ENCODE results near the gene GORAB. TPM values are rescaled to one million over a fixed set of nuclear protein-coding genes. Genes with fewer than 3 reads are reported as not detected.
A peak's percentile ranks its signal among the peaks of the same experiment; 100 is the strongest.

GORAB gene
- 11.4 TPM for polyA plus RNA-seq (2013, experiment 1 of 2)
- polyA plus RNA-seq (2013, experiment 2 of 2), result 12.4 TPM

DNA sequence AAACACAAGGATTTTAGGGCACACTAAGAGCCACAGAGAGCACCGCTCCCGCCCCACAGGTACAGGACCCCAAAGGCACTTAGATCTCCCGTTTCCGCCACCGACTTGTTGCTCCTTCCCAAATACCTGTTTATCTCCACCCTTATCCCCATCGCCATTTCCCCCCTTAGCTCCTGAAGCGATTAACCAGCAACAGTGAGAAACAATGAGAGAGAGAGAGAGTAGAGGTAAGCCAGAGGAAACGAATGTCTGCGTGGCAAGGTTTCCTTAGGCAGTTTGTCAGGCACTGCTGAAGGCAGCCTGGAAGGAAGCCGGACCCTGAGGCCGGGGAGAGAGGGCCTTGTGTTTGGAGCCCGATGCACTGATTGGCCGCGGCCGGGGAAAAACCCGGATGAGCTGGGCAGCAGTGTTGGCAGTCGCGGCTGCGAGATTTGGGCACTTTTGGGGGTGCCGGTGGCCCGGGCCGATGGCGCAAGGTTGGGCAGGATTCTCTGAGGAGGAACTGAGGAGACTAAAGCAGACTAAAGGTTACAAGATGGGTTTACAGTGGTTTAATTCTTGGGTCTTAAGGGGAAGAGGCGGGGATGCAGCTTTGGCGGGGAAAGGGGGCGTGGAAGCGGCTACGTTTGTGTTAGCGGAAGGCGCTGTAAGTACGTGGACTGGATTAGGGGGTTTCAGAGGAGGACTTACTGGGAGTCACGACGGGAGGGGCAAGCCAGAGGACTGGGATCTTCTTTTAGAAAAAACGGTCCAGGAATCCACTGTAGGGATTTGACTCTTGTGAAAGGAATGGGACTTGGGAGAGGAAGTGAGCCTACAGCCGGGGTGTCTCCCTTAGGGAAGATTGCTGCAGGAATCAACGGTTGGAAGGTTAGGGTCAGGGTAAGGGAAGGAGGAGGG lies at the start of gene GORAB:
Gene GORAB (plus strand): TSS at position 409 of the 900 bp plus-strand sequence. CDS start 58 bp downstream, at position 467.
- H3K36me3 ChIP-seq (ENCODE audit: insufficient read depth, low read length), result peaks cover 16% of the 10 kb centered on the region

DNA sequence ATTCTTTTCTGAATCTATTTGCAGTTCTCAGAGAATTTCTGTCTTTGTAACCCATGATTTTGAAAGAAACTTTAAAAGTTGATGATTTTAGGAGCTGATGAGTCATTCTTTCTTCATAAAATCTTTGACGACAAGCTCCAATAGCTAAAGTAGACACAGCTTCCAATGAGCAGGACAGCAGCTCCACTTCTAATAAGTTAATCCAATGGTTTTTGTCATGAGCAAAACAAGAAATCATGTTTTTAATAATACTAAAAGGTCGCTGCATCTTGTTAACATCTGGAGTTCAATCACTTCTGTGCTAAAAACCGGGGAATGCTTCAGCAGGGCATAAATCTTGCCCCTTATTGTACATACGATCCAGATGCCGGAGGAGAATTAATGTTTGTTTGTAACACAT lies 48.9 kb upstream of the GORAB start:
- H3K9me3 ChIP-seq (ENCODE audit: insufficient read depth, low read depth, low read length), result no peaks in the 10 kb centered on the region
- H3K36me3 ChIP-seq (ENCODE audit: insufficient read depth, low read length), result no peaks in the 10 kb centered on the region
- no peak overlapping the region for H3K9ac ChIP-seq (ENCODE audit: low read depth, low read length)
- H3K27ac ChIP-seq (ENCODE audit: low read depth, low read length), result no peak overlapping the region
- H3K4me3 ChIP-seq (ENCODE audit: low read length), result no peak overlapping the region
- H3K4me1 ChIP-seq (ENCODE audit: insufficient read depth, low read length), result peaks cover 4% of the 10 kb centered on the region; the same call in 1 of the 2 replicates
- H3K27me3 ChIP-seq (ENCODE audit: insufficient read depth, low read length), result no peaks in the 10 kb centered on the region
- 95% methylated on average over 5 of the region's 5 CpGs for WGBS

More for the DNA sequence above, at the start of gene GORAB:
- Histone ChIP-seq H3K4me3 (ENCODE audit: low read length) (peak within 1 kb of the TSS; percentile 60), H3K4me1 (ENCODE audit: insufficient read depth, low read length) (peaks cover 6% of the 10 kb centered on the region; the same call in 1 of the 2 replicates), H3K27me3 (ENCODE audit: insufficient read depth, low read length) (no peaks in the 10 kb centered on the region), H3K27ac (ENCODE audit: low read depth, low read length) (peak within 1 kb of the TSS; percentile 74), H3K9ac (ENCODE audit: low read depth, low read length) (peak within 1 kb of the TSS; percentile 86), H3K9me3 (ENCODE audit: insufficient read depth, low read depth, low read length) (no peaks in the 10 kb centered on the region)
- WGBS, result under 1% methylated on average over 36 of the region's 36 CpGs

DNA sequence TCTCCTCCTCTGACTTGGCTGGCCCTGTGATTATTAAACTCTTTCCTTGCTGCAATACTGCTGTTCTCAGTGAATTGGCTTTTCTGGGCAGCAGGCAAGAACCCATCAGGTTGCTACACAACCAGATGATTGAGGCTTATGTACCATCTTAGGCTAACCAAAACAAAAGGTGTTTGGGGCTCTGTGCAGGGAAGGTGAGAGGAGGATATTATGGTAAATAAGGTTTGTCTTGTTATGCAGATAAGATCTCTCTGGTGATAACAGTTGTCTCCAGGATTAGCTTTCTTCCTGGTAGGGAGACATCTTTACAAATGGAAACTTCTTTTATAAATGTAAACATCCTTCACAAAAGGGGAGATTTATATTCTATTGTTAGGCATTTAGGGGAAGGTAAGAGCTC lies 44.5 kb upstream of the GORAB start:
- no peaks in the 10 kb centered on the region for H3K27me3 ChIP-seq (ENCODE audit: insufficient read depth, low read length)
- H3K36me3 ChIP-seq (ENCODE audit: insufficient read depth, low read length), result no peaks in the 10 kb centered on the region
- peak overlapping the region; percentile 92 for H3K27ac ChIP-seq (ENCODE audit: low read depth, low read length)
- H3K9ac ChIP-seq (ENCODE audit: low read depth, low read length), result peak overlapping the region; percentile 58; the same call in 1 of the 2 replicates
- peak overlapping the region; percentile 12; the same call in 1 of the 2 replicates for H3K4me3 ChIP-seq (ENCODE audit: low read length)
- H3K9me3 ChIP-seq (ENCODE audit: insufficient read depth, low read depth, low read length), result no peaks in the 10 kb centered on the region
- H3K4me1 ChIP-seq (ENCODE audit: insufficient read depth, low read length), result peaks cover 29% of the 10 kb centered on the region

GRCh38 chr1:170491291-170491690 lies 40.7 kb upstream of the GORAB start:
- no peaks in the 10 kb centered on the region for H3K9me3 ChIP-seq (ENCODE audit: insufficient read depth, low read depth, low read length)
- no peak overlapping the region for H3K9ac ChIP-seq (ENCODE audit: low read depth, low read length)
- H3K27ac ChIP-seq (ENCODE audit: low read depth, low read length), result no peak overlapping the region
- H3K4me3 ChIP-seq (ENCODE audit: low read length), result no peak overlapping the region
- peaks cover 38% of the 10 kb centered on the region for H3K4me1 ChIP-seq (ENCODE audit: insufficient read depth, low read length)
- no peaks in the 10 kb centered on the region for H3K36me3 ChIP-seq (ENCODE audit: insufficient read depth, low read length)
- WGBS, result 33% methylated on average over 2 of the region's 2 CpGs
- H3K27me3 ChIP-seq (ENCODE audit: insufficient read depth, low read length), result no peaks in the 10 kb centered on the region

DNA sequence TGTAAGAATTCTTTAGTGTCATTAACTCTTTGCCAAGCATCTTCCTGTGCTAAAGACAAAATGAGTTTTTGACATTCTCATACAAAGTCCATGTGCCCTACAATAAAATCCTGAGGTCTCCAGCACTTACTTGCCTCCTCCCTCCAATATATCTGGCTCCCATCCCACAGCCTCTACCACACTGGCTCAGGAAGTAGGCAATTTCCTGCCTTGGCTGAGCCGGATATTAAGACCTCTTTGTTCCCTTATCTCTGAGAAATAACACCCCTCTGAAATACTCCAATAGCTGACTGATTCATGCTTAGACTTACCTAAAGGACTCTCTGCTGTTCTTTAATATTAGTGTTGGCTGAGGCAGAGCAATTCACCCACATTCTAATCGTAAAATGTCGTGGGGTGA lies 37.6 kb upstream of the GORAB start:
- Histone ChIP-seq H3K4me1 (ENCODE audit: insufficient read depth, low read length) (peaks cover 31% of the 10 kb centered on the region), H3K27ac (ENCODE audit: low read depth, low read length) (no peak overlapping the region), H3K36me3 (ENCODE audit: insufficient read depth, low read length) (no peaks in the 10 kb centered on the region), H3K9ac (ENCODE audit: low read depth, low read length) (no peak overlapping the region), H3K27me3 (ENCODE audit: insufficient read depth, low read length) (no peaks in the 10 kb centered on the region), H3K4me3 (ENCODE audit: low read length) (no peak overlapping the region), H3K9me3 (ENCODE audit: insufficient read depth, low read depth, low read length) (no peaks in the 10 kb centered on the region)
- 83% methylated on average over 3 of the region's 3 CpGs for WGBS

GRCh38 chr1:170495006-170495405 lies 37.0 kb upstream of the GORAB start:
- Histone ChIP-seq H3K4me3 (ENCODE audit: low read length) (no peak overlapping the region), H3K27me3 (ENCODE audit: insufficient read depth, low read length) (no peaks in the 10 kb centered on the region), H3K4me1 (ENCODE audit: insufficient read depth, low read length) (peaks cover 30% of the 10 kb centered on the region), H3K36me3 (ENCODE audit: insufficient read depth, low read length) (no peaks in the 10 kb centered on the region), H3K27ac (ENCODE audit: low read depth, low read length) (no peak overlapping the region), H3K9ac (ENCODE audit: low read depth, low read length) (no peak overlapping the region), H3K9me3 (ENCODE audit: insufficient read depth, low read depth, low read length) (no peaks in the 10 kb centered on the region)
- 93% methylated on average over 2 of the region's 2 CpGs for WGBS

DNA sequence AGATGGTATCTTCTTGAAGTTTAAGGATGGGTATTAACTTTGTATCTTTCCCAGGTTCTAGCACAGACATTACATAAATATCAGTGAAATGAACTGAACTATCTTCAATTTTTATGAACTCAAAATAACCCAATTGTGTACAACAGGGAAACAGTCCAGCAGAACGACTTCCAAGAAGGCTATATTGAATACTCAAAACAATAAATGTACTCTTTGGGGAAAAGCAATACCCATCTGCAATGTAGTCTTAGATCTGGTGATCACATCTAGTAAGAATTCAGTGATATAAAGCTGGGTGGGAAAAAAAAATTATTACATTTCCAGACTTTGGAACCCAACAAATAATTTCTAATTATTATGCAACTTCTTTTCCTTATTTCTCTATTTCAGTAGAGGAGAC lies 33.1 kb upstream of the GORAB start:
- H3K36me3 ChIP-seq (ENCODE audit: insufficient read depth, low read length), result no peaks in the 10 kb centered on the region
- H3K27ac ChIP-seq (ENCODE audit: low read depth, low read length), result no peak overlapping the region
- H3K9me3 ChIP-seq (ENCODE audit: insufficient read depth, low read depth, low read length), result no peaks in the 10 kb centered on the region
- no peak overlapping the region for H3K9ac ChIP-seq (ENCODE audit: low read depth, low read length)
- H3K4me3 ChIP-seq (ENCODE audit: low read length), result no peak overlapping the region
- H3K4me1 ChIP-seq (ENCODE audit: insufficient read depth, low read length), result peaks cover 17% of the 10 kb centered on the region
- WGBS, result 100% methylated on average over 1 of the region's 1 CpG
- no peaks in the 10 kb centered on the region for H3K27me3 ChIP-seq (ENCODE audit: insufficient read depth, low read length)

- no peak overlapping the region; the same call in 1 of the 2 replicates for H3K4me3 ChIP-seq (ENCODE audit: low read length)
- no peaks in the 10 kb centered on the region for H3K27me3 ChIP-seq (ENCODE audit: insufficient read depth, low read length)
- peak overlapping the region; percentile 59; the same call in 1 of the 2 replicates for H3K27ac ChIP-seq (ENCODE audit: low read depth, low read length)
- no peak overlapping the region for H3K9ac ChIP-seq (ENCODE audit: low read depth, low read length)
- 13% methylated on average over 1 of the region's 1 CpG for WGBS
- H3K36me3 ChIP-seq (ENCODE audit: insufficient read depth, low read length), result no peaks in the 10 kb centered on the region
- H3K4me1 ChIP-seq (ENCODE audit: insufficient read depth, low read length), result peaks cover 13% of the 10 kb centered on the region
- H3K9me3 ChIP-seq (ENCODE audit: insufficient read depth, low read depth, low read length), result no peaks in the 10 kb centered on the region
Measured at GRCh38 chr1:170503665-170504064, 28.3 kb upstream of the GORAB start.

- no peaks in the 10 kb centered on the region for H3K4me1 ChIP-seq (ENCODE audit: insufficient read depth, low read length)
- 100% methylated on average over 1 of the region's 1 CpG for WGBS
- H3K27me3 ChIP-seq (ENCODE audit: insufficient read depth, low read length), result no peaks in the 10 kb centered on the region
- H3K4me3 ChIP-seq (ENCODE audit: low read length), result no peak overlapping the region
- H3K36me3 ChIP-seq (ENCODE audit: insufficient read depth, low read length), result no peaks in the 10 kb centered on the region
- H3K9ac ChIP-seq (ENCODE audit: low read depth, low read length), result no peak overlapping the region
- no peak overlapping the region for H3K27ac ChIP-seq (ENCODE audit: low read depth, low read length)
- no peaks in the 10 kb centered on the region for H3K9me3 ChIP-seq (ENCODE audit: insufficient read depth, low read depth, low read length)
Measured at GRCh38 chr1:170510163-170510562, 21.8 kb upstream of the GORAB start.

GRCh38 chr1:170511038-170511437 lies 20.9 kb upstream of the GORAB start:
- H3K4me1 ChIP-seq (ENCODE audit: insufficient read depth, low read length), result no peaks in the 10 kb centered on the region
- 73% methylated on average over 5 of the region's 5 CpGs for WGBS
- H3K36me3 ChIP-seq (ENCODE audit: insufficient read depth, low read length), result no peaks in the 10 kb centered on the region
- no peak overlapping the region for H3K9ac ChIP-seq (ENCODE audit: low read depth, low read length)
- H3K4me3 ChIP-seq (ENCODE audit: low read length), result no peak overlapping the region
- H3K27me3 ChIP-seq (ENCODE audit: insufficient read depth, low read length), result no peaks in the 10 kb centered on the region
- no peaks in the 10 kb centered on the region for H3K9me3 ChIP-seq (ENCODE audit: insufficient read depth, low read depth, low read length)
- no peak overlapping the region for H3K27ac ChIP-seq (ENCODE audit: low read depth, low read length)

DNA sequence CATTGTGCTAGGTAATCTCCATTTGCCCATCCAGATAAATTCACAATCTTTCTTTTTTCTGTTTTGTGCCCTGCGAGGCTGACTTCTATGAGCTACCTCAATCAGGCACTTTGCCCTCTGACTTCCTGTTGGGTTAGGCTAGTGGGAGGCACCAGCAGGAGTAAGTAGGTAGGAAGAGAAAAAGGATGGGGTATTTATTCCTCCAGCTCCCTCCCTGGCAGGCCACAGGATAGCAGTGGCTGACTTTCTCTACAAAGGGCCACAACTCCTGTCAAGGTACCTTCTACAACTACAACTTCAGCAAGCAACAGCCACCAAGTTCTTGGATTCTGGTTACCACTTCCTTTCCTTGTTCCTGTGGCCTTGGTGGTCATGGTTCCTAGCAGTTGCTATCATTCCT lies 18.8 kb upstream of the GORAB start:
- Histone ChIP-seq H3K9ac (ENCODE audit: low read depth, low read length) (no peak overlapping the region), H3K27ac (ENCODE audit: low read depth, low read length) (no peak overlapping the region), H3K9me3 (ENCODE audit: insufficient read depth, low read depth, low read length) (no peaks in the 10 kb centered on the region), H3K4me1 (ENCODE audit: insufficient read depth, low read length) (no peaks in the 10 kb centered on the region), H3K4me3 (ENCODE audit: low read length) (no peak overlapping the region), H3K36me3 (ENCODE audit: insufficient read depth, low read length) (no peaks in the 10 kb centered on the region), H3K27me3 (ENCODE audit: insufficient read depth, low read length) (no peaks in the 10 kb centered on the region)
- no CpG with 5 or more reads among the region's 1 CpG for WGBS

Data from HUES64 (cell line).